OCI-LY3 (cell line): ENCODE results near the gene HNRNPA3.

ENCODE experiments used
- H2AFZ ChIP-seq: fragments of 200-600, 300-600 bp; shearing (Covaris generic); 2 replicates; pipeline ENCODE4 v1.6.0; 2014; ENCODE audit warnings: antibody characterized with exemption, low read depth, low read length
- H3K27ac ChIP-seq: fragments of 200-600, 300-600 bp; sonication (generic); 2 replicates; pipeline ENCODE4 v1.5.1; 2014; ENCODE audit warnings: mild to moderate bottlenecking, low read length, moderate library complexity, mixed read lengths
- H3K27me3 ChIP-seq: fragments of 200-600, 300-600 bp; sonication (generic); 2 replicates; pipeline ENCODE4 v1.6.1; 2014; ENCODE audit warnings: low read depth, low read length, mixed read lengths
- H3K36me3 ChIP-seq: fragments of 200-600, 300-600 bp; sonication (generic); replicated peaks from 2 replicates; pipeline ENCODE3; 2014; ENCODE audit warnings: low read depth, low read length, mixed read lengths
- H3K4me1 ChIP-seq: fragments of 300-600, 200-600 bp; sonication (generic); 2 replicates; pipeline ENCODE4 v1.6.1; 2014; ENCODE audit warnings: low read length, mixed read lengths
- H3K4me2 ChIP-seq: fragments of 200-600, 300-600 bp; sonication (generic); 2 replicates; pipeline ENCODE4 v1.6.1; 2014; ENCODE audit warnings: low read length, mixed read lengths
- H3K4me3 ChIP-seq: fragments of 300-600, 200-600 bp; sonication (generic); 2 replicates; pipeline ENCODE4 v1.5.1; 2014; ENCODE audit warnings: antibody characterized with exemption, mild to moderate bottlenecking, low read length, moderate library complexity
- H3K79me2 ChIP-seq: fragments of 300-600, 200-600 bp; shearing (Covaris generic); 2 replicates; pipeline ENCODE4 v1.6.1; 2014; ENCODE audit warnings: mild to moderate bottlenecking, low read length, mixed read lengths
- H3K9ac ChIP-seq: fragments of 300-600, 200-600 bp; shearing (Covaris generic); 2 replicates; pipeline ENCODE4 v1.6.0; 2014; ENCODE audit warnings: mild to moderate bottlenecking, low read length, moderate library complexity
- H3K9me3 ChIP-seq: fragments of 200-600, 300-600 bp; shearing (Covaris generic); 2 replicates; pipeline ENCODE4 v1.6.1; 2014; ENCODE audit warnings: low read length, mixed read lengths; ENCODE audit not compliant: insufficient read depth
- H4K20me1 ChIP-seq: fragments of 200-600, 300-600 bp; sonication (generic); 2 replicates; pipeline ENCODE4 v1.6.1; 2016; ENCODE audit warnings: low read length, mixed read lengths; ENCODE audit not compliant: insufficient read depth
- CTCF ChIP-seq: fragments of 200-600, 300-600 bp; sonication (generic); IDR thresholded peaks from 2 replicates; pipeline ENCODE4 v1.5.1; 2014; ENCODE audit warnings: antibody characterized with exemption, low read length, low read depth
- EZH2phosphoT487 ChIP-seq: fragments of 200-600 bp; shearing (Covaris generic); IDR thresholded peaks from 2 replicates; pipeline ENCODE4 v1.6.1; 2018; ENCODE audit warnings: antibody characterized with exemption, mixed run types, low read depth

The HNRNPA3 gene

GRCh38 chr2:177241711-177242120 lies 29.1 kb downstream of the HNRNPA3 start:
- Histone ChIP-seq H3K9ac (no peak overlapping the region), H3K36me3 (no peaks in the 10 kb centered on the region), H3K9me3 (no peaks in the 10 kb centered on the region), H2AFZ (no peak overlapping the region), H4K20me1 (peaks cover 53% of the 10 kb centered on the region), H3K4me2 (no peak overlapping the region), H3K27me3 (no peaks in the 10 kb centered on the region), H3K79me2 (peaks cover 93% of the 10 kb centered on the region), H3K4me1 (peaks cover 20% of the 10 kb centered on the region), H3K4me3 (no peak overlapping the region), H3K27ac (no peak overlapping the region)
- TF ChIP-seq EZH2phosphoT487 = no peak
- no peak for TF ChIP-seq CTCF

GRCh38 chr2:177242121-177242987 lies 29.8 kb downstream of the HNRNPA3 start:
- H3K9ac ChIP-seq = no peak overlapping the region
- peaks cover 20% of the 10 kb centered on the region for H3K4me1 ChIP-seq
- H3K4me3 ChIP-seq = no peak overlapping the region
- H3K79me2 ChIP-seq = peaks cover 93% of the 10 kb centered on the region
- no peaks in the 10 kb centered on the region for H3K36me3 ChIP-seq
- H3K27me3 ChIP-seq = no peaks in the 10 kb centered on the region
- no peak overlapping the region for H3K27ac ChIP-seq
- no peaks in the 10 kb centered on the region for H3K9me3 ChIP-seq
- TF ChIP-seq CTCF (no peak), EZH2phosphoT487 (no peak)
- H4K20me1 ChIP-seq = peaks cover 53% of the 10 kb centered on the region
- H2AFZ ChIP-seq = no peak overlapping the region
- H3K4me2 ChIP-seq = no peak overlapping the region

- H3K79me2 ChIP-seq = peaks cover 93% of the 10 kb centered on the region
- H3K4me3 ChIP-seq = no peak overlapping the region
- H3K27ac ChIP-seq = no peak overlapping the region
- no peaks in the 10 kb centered on the region for H3K36me3 ChIP-seq
- no peaks in the 10 kb centered on the region for H3K9me3 ChIP-seq
- no peak overlapping the region for H3K4me2 ChIP-seq
- peaks cover 55% of the 10 kb centered on the region for H4K20me1 ChIP-seq
- no peak overlapping the region for H3K9ac ChIP-seq
- no peaks in the 10 kb centered on the region for H3K27me3 ChIP-seq
- H2AFZ ChIP-seq = no peak overlapping the region
- peaks cover 20% of the 10 kb centered on the region for H3K4me1 ChIP-seq
- TF ChIP-seq CTCF (no peak), EZH2phosphoT487 (no peak)
These were observed 30.5 kb downstream of the HNRNPA3 start for GRCh38 chr2:177243073-177243472.

- Histone ChIP-seq H3K4me1 (peaks cover 20% of the 10 kb centered on the region), H3K79me2 (peaks cover 93% of the 10 kb centered on the region), H2AFZ (no peak overlapping the region), H3K9me3 (no peaks in the 10 kb centered on the region), H3K36me3 (no peaks in the 10 kb centered on the region), H4K20me1 (peaks cover 56% of the 10 kb centered on the region), H3K4me2 (no peak overlapping the region), H3K27me3 (no peaks in the 10 kb centered on the region), H3K9ac (no peak overlapping the region), H3K27ac (no peak overlapping the region), H3K4me3 (no peak overlapping the region)
- TF ChIP-seq EZH2phosphoT487 (no peak), CTCF (no peak)
These were observed 30.9 kb downstream of the HNRNPA3 start for GRCh38 chr2:177243476-177243875.
